NB4 (cell line): ENCODE results near the gene RELT.

Experiments
- DNase-seq: peaks from one replicate; pipeline ENCODE4 v3.0.0; 2010; ENCODE audit warnings: low read depth
- H3K4me3 ChIP-seq: one replicate; pipeline ENCODE4 v1.5.1; 2011; ENCODE audit warnings: mild to moderate bottlenecking, low read depth, low read length, moderate library complexity
- CTCF ChIP-seq: IDR thresholded peaks from one replicate; pipeline ENCODE4 v1.5.1; 2012; ENCODE audit warnings: low read depth, low read length
- MAX ChIP-seq: IDR thresholded peaks from 2 replicates; pipeline ENCODE4 v1.6.1; 2011; ENCODE audit warnings: low read depth, low read length
- MYC ChIP-seq: IDR thresholded peaks from 2 replicates; pipeline ENCODE4 v1.6.1; 2011; ENCODE audit warnings: low read depth, low read length
- POLR2A ChIP-seq: IDR thresholded peaks from 2 replicates; pipeline ENCODE4 v1.6.1; 2011; ENCODE audit warnings: mild to moderate bottlenecking; ENCODE audit not compliant: insufficient read length; ENCODE audit errors: extremely low read depth

The RELT gene

GRCh38 chr11:73389916-73390315 is 13.7 kb downstream of the RELT start:
- no peak overlapping the region for H3K4me3 ChIP-seq

GRCh38 chr11:73390601-73391565 is 14.7 kb downstream of the RELT start:
- TF ChIP-seq MYC (no peak), CTCF (no peak), POLR2A (no peak), MAX (no peak)
- DNase-seq, result no peak
- no peak overlapping the region for H3K4me3 ChIP-seq

More at GRCh38 chr11:73389916-73390315, 13.7 kb downstream of the RELT start:
- no peak for DNase-seq
- TF ChIP-seq CTCF (no peak), MYC (no peak), POLR2A (no peak), MAX (no peak)

- DNase-seq, result no peak
- no peak overlapping the region for H3K4me3 ChIP-seq
Observed at GRCh38 chr11:73391665-73392064, 15.5 kb downstream of the RELT start.

GRCh38 chr11:73392108-73393010 is 16.2 kb downstream of the RELT start:
- TF ChIP-seq MAX (no peak), CTCF (no peak), MYC (no peak), POLR2A (no peak)
- DNase-seq, result no peak
- no peak overlapping the region for H3K4me3 ChIP-seq

More at GRCh38 chr11:73391665-73392064, 15.5 kb downstream of the RELT start:
- no peak for TF ChIP-seq CTCF
- TF ChIP-seq MYC, result no peak
- no peak for TF ChIP-seq MAX
- TF ChIP-seq POLR2A, result no peak

GRCh38 chr11:73393011-73393380 is 16.8 kb downstream of the RELT start:
- H3K4me3 ChIP-seq, result no peak overlapping the region
- TF ChIP-seq MAX (no peak), MYC (no peak), POLR2A (no peak), CTCF (no peak)
- DNase-seq, result no peak
